Activated T-helper 2 cell treated with anti-CD3 and anti-CD28 coated beads, Interferon-gamma antibody, Interleukin-2, Interleukin-4, amounts not matched to agents 10 μg/mL and 5 μg/mL and 100 μg/mL, durations not matched to agents 14 hours and 24 hours and 36 hours (primary cell): ENCODE data around the gene SLCO3A1. TPM values are rescaled to one million over a fixed set of nuclear protein-coding genes. Genes with fewer than 3 reads are reported as not detected.

Experiments
- DNase-seq: peaks from one replicate; pipeline ENCODE4 v3.0.0; 2021; ENCODE audit warnings: low spot score
- H3K27ac Mint-ChIP-seq: one replicate; pipeline ENCODE4 v1.8.0; 2021; ENCODE audit warnings: mixed read lengths
- H3K27me3 Mint-ChIP-seq: one replicate; pipeline ENCODE4 v1.8.0; 2021; ENCODE audit warnings: low read depth, mixed read lengths
- H3K36me3 Mint-ChIP-seq: one replicate; pipeline ENCODE4 v1.8.0; 2021; ENCODE audit warnings: low read depth, mixed read lengths
- H3K4me1 Mint-ChIP-seq: one replicate; pipeline ENCODE4 v1.8.0; 2021; ENCODE audit warnings: low read depth, mixed read lengths
- H3K4me3 Mint-ChIP-seq: one replicate; pipeline ENCODE4 v1.8.0; 2021; ENCODE audit warnings: low read depth, mild to moderate bottlenecking, moderate library complexity, mixed read lengths
- H3K9me3 Mint-ChIP-seq: one replicate; pipeline ENCODE4 v1.8.0; 2021; ENCODE audit warnings: mixed read lengths
- intact Hi-C: fragments of 100-400 bp; cut with micrococcal nuclease; formaldehyde crosslinking; loops from one replicate; pipeline ENCODE4 v1.15.1; 2023
- total RNA-seq: library from RNA; stranded (reverse); gene quantifications from 2 replicates; pipeline ENCODE4 v1.2.3, GENCODE V29; 2022

Gene SLCO3A1
- total RNA-seq: 26.2 and 26.3 TPM in 2 replicates

DNA sequence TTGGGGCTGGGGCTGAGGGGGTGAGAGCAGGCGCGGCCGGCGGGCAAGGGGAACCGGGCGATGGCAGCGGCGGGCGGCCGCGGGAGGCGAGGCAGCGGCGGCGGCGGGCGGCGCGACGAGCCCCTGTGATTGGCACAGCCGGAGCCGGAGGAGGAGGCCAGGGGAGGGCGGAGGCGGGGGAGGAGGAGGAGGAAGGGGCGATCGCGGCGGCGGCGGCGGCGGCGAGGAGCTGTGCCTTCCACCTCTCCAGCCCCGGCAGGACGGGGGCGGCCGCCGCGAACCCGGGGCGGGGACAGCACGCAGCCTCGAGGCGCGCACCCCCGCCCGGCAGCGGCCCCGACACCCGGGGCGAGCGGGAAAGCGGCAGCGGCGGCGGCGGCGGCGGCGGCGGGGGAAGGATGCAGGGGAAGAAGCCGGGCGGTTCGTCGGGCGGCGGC lies at the start of gene SLCO3A1:
SLCO3A1 (plus strand) TSS at position 198 of the 437 bp plus-strand sequence.
- peaks cover 8% of the 10 kb centered on the region for H3K36me3 Mint-ChIP-seq
- H3K9me3 Mint-ChIP-seq: peaks cover 4% of the 10 kb centered on the region
- peaks cover 58% of the 10 kb centered on the region for H3K4me1 Mint-ChIP-seq
- peak; percentile 72 for DNase-seq
- intact Hi-C loops: loop anchor here (2.0 to 5.0 kb wide), 3 partner anchors 147 to 546 kb away; no protein-coding TSS in a partner anchor
- peaks cover 6% of the 10 kb centered on the region for H3K27me3 Mint-ChIP-seq
- peak within 1 kb of the TSS; percentile 84 for H3K4me3 Mint-ChIP-seq
- H3K27ac Mint-ChIP-seq: peak within 1 kb of the TSS; percentile 89

DNA sequence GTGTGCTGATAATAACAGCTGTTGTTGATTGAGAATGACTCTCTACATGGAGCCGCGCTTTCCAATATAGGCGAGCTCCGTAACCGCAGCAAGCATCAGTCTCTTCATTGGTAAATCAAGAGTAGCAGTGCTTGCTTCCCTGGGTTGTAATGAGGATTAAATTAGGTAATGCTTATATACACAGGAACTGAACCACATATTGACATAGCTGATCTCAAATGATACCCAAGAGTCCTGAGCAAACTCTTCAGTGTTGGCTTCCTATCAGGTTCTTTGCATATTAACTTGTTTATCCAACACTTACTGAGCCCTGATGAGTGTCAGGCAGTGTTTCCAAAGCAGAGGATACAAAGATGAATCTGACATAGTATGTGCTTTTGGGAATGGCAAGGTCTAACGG lies 46.4 kb upstream of the SLCO3A1 start:
- intact Hi-C loops: no loop called here
- DNase-seq: no peak
- H3K9me3 Mint-ChIP-seq: no peaks in the 10 kb centered on the region
- no peak overlapping the region for H3K4me3 Mint-ChIP-seq
- H3K27ac Mint-ChIP-seq: no peak overlapping the region
- H3K4me1 Mint-ChIP-seq: peaks cover 24% of the 10 kb centered on the region
- H3K27me3 Mint-ChIP-seq: peaks cover 3% of the 10 kb centered on the region
- H3K36me3 Mint-ChIP-seq: no peaks in the 10 kb centered on the region

DNA sequence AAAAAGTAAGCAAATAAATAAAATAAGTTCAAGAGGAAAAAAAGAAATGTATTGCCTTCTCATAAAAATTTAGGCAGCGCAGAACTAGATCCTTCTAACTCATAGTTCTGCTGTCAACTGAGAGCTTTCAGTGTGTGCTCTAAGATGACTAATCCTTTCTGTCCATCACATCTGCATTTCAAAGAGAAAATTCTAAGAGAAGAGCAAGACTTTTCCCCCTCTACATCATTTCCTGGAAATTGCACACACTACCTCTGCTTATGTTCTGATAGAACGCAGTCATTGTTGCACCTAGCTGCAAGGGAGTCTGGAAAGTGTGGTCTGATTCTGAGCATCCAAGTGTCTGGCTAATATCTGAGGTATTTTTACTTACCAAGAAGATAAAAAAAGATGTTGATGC lies 39.6 kb upstream of the SLCO3A1 start:
- DNase-seq: no peak
- H3K27ac Mint-ChIP-seq: no peak overlapping the region
- no peaks in the 10 kb centered on the region for H3K4me1 Mint-ChIP-seq
- peaks cover 29% of the 10 kb centered on the region for H3K9me3 Mint-ChIP-seq
- no peaks in the 10 kb centered on the region for H3K27me3 Mint-ChIP-seq
- H3K36me3 Mint-ChIP-seq: no peaks in the 10 kb centered on the region
- intact Hi-C loops: no loop called here
- no peak overlapping the region for H3K4me3 Mint-ChIP-seq

DNA sequence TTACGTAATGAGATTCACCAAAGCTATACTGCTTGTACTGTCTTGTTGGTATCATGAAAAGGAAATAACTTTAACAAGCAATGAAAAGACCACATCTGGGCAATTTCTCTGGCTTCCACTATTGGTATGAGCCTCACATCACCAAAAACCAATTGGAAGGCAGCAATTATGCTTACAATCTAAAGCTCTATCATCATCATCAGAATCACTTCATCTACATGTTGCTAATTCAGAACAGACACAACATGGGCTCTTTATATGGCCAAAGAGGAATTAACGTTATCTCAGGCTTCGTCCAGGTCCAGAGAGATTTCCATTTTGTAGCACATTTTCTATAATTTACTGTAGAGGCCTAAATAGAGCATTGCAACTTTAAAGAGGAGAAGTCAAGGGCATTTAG lies 36.6 kb upstream of the SLCO3A1 start:
- no peaks in the 10 kb centered on the region for H3K4me1 Mint-ChIP-seq
- H3K36me3 Mint-ChIP-seq: no peaks in the 10 kb centered on the region
- H3K4me3 Mint-ChIP-seq: no peak overlapping the region
- H3K9me3 Mint-ChIP-seq: peaks cover 29% of the 10 kb centered on the region
- no peak overlapping the region for H3K27ac Mint-ChIP-seq
- peaks cover 10% of the 10 kb centered on the region for H3K27me3 Mint-ChIP-seq
- intact Hi-C loops: no loop called here
- no peak for DNase-seq

DNA sequence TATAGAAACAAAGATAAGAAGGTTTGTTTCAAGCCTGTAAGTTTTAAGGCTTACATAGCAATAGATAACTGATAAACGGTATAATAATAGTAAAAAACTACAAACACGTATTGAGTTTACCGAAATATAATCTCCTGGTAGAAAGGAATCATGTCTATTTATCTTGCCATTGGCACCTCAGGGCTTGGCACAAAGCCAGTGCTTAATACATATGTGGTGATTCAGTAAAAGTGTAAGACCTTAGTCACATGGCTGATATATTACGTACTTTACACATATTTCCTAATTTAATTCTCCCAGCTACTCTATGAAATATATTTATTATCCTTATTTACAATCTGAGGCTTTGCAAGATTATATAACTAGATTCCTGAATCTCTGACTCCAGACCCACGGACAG lies 32.0 kb upstream of the SLCO3A1 start:
- Mint-ChIP-seq H3K27me3 (peaks cover 14% of the 10 kb centered on the region), H3K27ac (no peak overlapping the region), H3K4me3 (no peak overlapping the region), H3K36me3 (no peaks in the 10 kb centered on the region), H3K4me1 (no peaks in the 10 kb centered on the region), H3K9me3 (peaks cover 5% of the 10 kb centered on the region)
- intact Hi-C loops: no loop called here
- no peak for DNase-seq

DNA sequence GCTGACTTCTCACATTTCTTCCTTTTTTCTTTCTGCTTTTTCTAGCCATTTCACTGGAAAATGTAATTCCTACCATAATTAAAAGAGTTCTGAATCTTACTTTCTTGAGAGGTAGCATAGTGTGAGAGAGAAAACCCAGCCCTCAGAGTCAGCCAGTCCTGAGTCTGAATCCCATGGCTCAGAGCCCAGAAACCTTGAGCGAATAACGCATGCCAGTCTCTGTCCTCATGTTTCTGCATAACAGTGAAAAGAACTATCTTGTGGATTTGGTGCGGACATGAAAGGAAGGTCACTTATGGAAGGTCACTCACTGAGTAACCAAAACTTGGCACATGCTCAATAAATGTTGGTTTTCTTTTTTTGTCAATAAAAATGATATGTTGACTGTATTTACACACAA lies 29.3 kb upstream of the SLCO3A1 start:
- H3K36me3 Mint-ChIP-seq: no peaks in the 10 kb centered on the region
- H3K27ac Mint-ChIP-seq: no peak overlapping the region
- no peak overlapping the region for H3K4me3 Mint-ChIP-seq
- H3K4me1 Mint-ChIP-seq: no peaks in the 10 kb centered on the region
- no peaks in the 10 kb centered on the region for H3K9me3 Mint-ChIP-seq
- intact Hi-C loops: no loop called here
- no peak for DNase-seq
- H3K27me3 Mint-ChIP-seq: peaks cover 14% of the 10 kb centered on the region

DNA sequence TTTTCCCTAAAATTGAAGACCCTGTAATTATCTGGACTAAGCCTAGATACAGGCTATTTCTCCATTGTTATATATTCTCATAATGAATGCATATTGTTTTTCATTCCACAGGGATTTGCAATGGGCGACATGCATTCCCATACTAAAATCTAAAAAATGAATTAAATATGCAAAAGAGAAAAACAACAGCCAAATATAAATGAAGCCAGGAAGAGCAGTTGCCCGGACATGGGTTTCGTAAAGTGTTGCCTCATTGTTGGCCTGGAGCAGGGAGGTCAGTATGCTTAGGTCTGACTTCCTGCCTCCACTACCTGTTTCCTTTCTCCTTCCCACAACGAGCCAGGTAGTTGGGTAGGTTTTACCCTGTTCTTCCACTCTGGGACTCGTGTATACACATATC lies 27.1 kb upstream of the SLCO3A1 start:
- Mint-ChIP-seq H3K4me1 (no peaks in the 10 kb centered on the region), H3K36me3 (no peaks in the 10 kb centered on the region), H3K27ac (no peak overlapping the region), H3K4me3 (no peak overlapping the region), H3K27me3 (peaks cover 6% of the 10 kb centered on the region), H3K9me3 (no peaks in the 10 kb centered on the region)
- DNase-seq: no peak
- intact Hi-C loops: no loop called here

DNA sequence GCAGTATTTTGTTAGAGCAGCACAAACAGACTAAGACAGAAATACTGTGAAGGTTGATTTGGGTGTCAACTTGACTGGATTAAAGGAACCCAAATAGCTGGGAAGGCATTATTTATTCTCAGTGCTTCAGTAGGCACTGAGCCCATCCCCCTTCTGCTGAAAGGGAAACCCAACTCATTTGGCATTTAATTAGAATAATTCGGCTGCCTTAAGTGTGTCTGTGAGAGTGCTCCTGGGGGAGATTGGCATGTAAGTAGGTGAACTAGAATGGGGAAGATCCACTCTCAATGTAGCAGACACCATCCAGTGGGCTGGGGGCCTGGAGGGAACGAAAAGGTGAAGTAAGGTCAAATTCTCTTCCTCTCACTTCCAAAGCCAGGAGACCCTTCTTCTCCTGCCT lies 20.5 kb upstream of the SLCO3A1 start:
- intact Hi-C loops: no loop called here
- peaks cover 18% of the 10 kb centered on the region for H3K27me3 Mint-ChIP-seq
- H3K4me3 Mint-ChIP-seq: no peak overlapping the region
- no peaks in the 10 kb centered on the region for H3K36me3 Mint-ChIP-seq
- no peaks in the 10 kb centered on the region for H3K4me1 Mint-ChIP-seq
- H3K9me3 Mint-ChIP-seq: no peaks in the 10 kb centered on the region
- H3K27ac Mint-ChIP-seq: no peak overlapping the region
- no peak for DNase-seq

DNA sequence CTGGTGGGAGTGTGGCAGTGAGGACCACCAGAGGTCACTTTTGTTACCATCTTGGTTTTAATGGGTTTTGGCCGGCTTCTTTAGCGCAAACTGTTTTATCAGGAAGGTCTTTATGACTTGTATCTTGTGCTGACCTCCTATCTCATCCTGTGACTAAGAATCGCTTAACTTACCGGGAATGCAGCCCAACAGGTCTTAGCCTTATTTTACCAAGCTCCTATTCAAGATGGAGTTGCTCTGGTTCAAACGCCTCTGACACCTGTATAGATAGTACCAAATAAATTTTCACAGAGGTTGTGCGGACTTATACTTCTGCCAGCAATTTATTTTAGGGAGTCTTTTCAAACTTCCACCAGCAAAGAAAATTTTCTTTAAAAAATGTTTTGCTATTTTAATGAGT lies 13.6 kb upstream of the SLCO3A1 start:
- Mint-ChIP-seq H3K27me3 (peaks cover 39% of the 10 kb centered on the region), H3K9me3 (no peaks in the 10 kb centered on the region), H3K27ac (no peak overlapping the region), H3K4me3 (no peak overlapping the region), H3K36me3 (no peaks in the 10 kb centered on the region), H3K4me1 (no peaks in the 10 kb centered on the region)
- DNase-seq: no peak
- intact Hi-C loops: no loop called here

DNA sequence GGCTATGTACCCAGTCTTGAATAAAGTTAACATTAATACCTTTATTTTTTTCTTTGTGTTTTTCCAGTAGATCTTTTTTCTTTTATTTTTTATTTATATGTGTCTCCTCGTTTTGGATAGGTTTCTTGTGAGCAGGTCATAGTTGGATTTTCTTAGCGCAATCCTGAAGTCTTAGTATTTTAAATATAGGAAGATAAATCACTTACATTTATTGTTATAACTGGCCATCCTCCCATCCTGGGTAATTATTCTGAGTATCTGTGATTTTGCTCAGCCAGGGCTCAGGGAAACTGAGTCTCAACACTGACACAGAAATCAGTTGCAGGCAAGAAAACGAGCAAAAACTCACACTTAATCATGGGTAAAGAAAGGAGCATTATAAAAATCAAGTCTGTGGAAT lies 11.6 kb upstream of the SLCO3A1 start:
- H3K4me1 Mint-ChIP-seq: no peaks in the 10 kb centered on the region
- no peak overlapping the region for H3K4me3 Mint-ChIP-seq
- H3K27me3 Mint-ChIP-seq: peaks cover 33% of the 10 kb centered on the region
- H3K36me3 Mint-ChIP-seq: no peaks in the 10 kb centered on the region
- intact Hi-C loops: no loop called here
- no peak overlapping the region for H3K27ac Mint-ChIP-seq
- no peaks in the 10 kb centered on the region for H3K9me3 Mint-ChIP-seq
- no peak for DNase-seq

DNA sequence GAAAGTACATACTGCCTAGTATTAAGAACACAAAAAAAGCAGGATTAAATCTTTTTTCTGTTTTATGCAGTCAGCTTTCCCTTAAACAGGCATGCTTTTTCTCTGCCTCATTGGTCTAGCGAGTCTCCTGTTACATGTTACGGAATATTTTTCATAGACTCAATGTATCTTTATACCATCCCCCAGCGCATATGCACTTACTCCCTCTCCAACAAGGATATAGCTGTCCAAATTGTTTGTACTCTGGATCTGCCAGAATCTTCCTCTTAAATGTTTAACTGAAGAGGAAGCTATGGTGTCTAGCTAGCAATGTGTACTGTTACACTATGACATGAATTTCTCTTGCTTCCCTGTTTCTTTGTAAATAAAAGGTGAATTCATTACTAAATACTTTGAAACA lies 9.2 kb upstream of the SLCO3A1 start:
- no peak for DNase-seq
- H3K27ac Mint-ChIP-seq: no peak overlapping the region
- H3K27me3 Mint-ChIP-seq: peaks cover 34% of the 10 kb centered on the region
- H3K9me3 Mint-ChIP-seq: no peaks in the 10 kb centered on the region
- no peak overlapping the region for H3K4me3 Mint-ChIP-seq
- intact Hi-C loops: no loop called here
- peaks cover 2% of the 10 kb centered on the region for H3K4me1 Mint-ChIP-seq
- H3K36me3 Mint-ChIP-seq: no peaks in the 10 kb centered on the region

DNA sequence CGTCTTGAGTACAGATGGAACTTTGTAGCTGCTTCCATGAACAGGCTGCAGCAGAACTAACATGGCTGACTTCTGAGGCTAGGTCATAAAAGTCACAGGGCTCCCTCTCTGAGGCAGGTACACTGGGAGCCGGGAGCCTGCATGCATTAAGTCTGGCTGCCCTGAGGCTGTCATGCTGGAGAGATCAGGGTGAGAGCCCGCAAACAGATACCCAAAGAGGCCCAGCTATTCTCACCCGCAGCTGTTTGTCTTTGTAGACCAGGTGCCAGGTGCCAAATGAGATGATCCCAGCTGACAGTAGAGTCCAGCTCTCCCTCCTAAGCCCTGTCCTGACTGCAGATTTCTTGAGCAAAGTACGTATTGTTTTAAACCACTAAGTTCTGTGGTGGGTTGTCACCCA lies 8.6 kb upstream of the SLCO3A1 start:
- peaks cover 37% of the 10 kb centered on the region for H3K27me3 Mint-ChIP-seq
- DNase-seq: no peak
- intact Hi-C loops: no loop called here
- H3K9me3 Mint-ChIP-seq: peaks cover 3% of the 10 kb centered on the region
- H3K4me3 Mint-ChIP-seq: no peak overlapping the region
- peaks cover 8% of the 10 kb centered on the region for H3K4me1 Mint-ChIP-seq
- H3K27ac Mint-ChIP-seq: no peak overlapping the region
- peaks cover 2% of the 10 kb centered on the region for H3K36me3 Mint-ChIP-seq

DNA sequence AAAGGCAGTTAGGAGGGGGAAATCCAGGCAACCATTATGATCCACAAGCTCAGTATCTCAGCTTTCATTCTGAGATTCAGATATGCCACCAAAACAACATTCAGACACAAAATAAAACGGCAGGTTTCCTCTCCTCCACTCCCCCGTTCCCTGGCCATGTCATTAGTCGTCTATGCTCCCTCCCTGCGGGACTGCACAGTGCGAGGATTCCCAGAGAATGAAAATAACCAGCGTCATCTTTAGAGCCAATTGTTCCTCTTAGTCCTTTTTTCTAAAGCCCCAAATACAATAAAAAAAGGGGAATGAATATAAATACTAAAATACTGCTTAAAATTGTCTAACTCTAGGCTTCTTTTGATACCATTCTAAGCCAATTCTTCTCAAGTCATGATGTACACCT lies 7.8 kb upstream of the SLCO3A1 start:
- peaks cover 4% of the 10 kb centered on the region for H3K9me3 Mint-ChIP-seq
- H3K36me3 Mint-ChIP-seq: peaks cover 3% of the 10 kb centered on the region
- H3K4me1 Mint-ChIP-seq: peaks cover 9% of the 10 kb centered on the region
- H3K4me3 Mint-ChIP-seq: no peak overlapping the region
- intact Hi-C loops: no loop called here
- DNase-seq: no peak
- H3K27me3 Mint-ChIP-seq: peaks cover 31% of the 10 kb centered on the region
- H3K27ac Mint-ChIP-seq: no peak overlapping the region

DNA sequence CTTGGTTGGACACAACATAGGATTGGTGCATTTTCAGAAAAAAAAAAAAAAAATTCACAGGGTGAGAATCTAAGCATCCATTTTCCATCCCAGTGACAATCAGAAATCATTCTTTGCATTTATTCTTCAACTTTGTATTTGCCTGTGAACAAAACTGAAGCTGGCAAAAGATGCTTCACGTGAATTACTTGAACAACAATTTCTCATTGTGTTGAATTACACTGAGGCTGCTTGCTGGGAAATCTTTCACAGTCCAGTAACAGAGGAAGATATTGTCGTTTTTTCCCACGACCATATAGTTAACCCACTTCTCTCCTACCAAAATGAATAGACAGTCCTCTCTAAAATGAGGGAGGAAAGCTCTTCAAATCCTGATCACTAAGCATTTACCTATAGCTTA lies 4.3 kb upstream of the SLCO3A1 start:
- DNase-seq: no peak
- intact Hi-C loops: loop anchor here (1.0 kb wide), 1 partner anchor 228 kb away; no protein-coding TSS in a partner anchor
- Mint-ChIP-seq H3K36me3 (peaks cover 3% of the 10 kb centered on the region), H3K9me3 (peaks cover 4% of the 10 kb centered on the region), H3K4me3 (no peak overlapping the region), H3K27me3 (peaks cover 15% of the 10 kb centered on the region), H3K4me1 (peaks cover 19% of the 10 kb centered on the region), H3K27ac (no peak overlapping the region)
